Omental fat pad (tissue), 4 donors: ENCODE measurements around the gene SOX18. TPM values are rescaled to one million over a fixed set of nuclear protein-coding genes. Genes with fewer than 3 reads are reported as not detected.

ENCODE experiments used
- ATAC-seq: fragments of 150-250 bp; one replicate; pipeline ENCODE4 v1.9.1; 2016; ENCODE audit warnings: mild to moderate bottlenecking, moderate library complexity; ENCODE audit not compliant: low FRiP score
- DNase-seq: peaks from one replicate; pipeline ENCODE4 v3.0.0-alpha.2; 2019; ENCODE audit warnings: low spot score
- total RNA-seq, 4 donors: library from RNA; depleted of rRNA; stranded (reverse); fragments of >200 nt; gene quantifications; one replicate each; pipeline ENCODE4 v1.1.0, GENCODE V29; 2016
- TF ChIP-seq, protein P1 (sequence below), 3 donors: fragments of 450-650 bp; IDR thresholded peaks; one replicate each; pipeline ENCODE4 v1.5.1; 2016 to 2017; ENCODE audit warnings: antibody characterized with exemption in 3 of 3, mild to moderate bottlenecking in 3 of 3, moderate library complexity in 2 of 3

Gene SOX18
- total RNA-seq, 4 donors from 2014 or later = 2.9 to 16.7 (median 7.7) TPM

- DNase-seq (no peak), ATAC-seq (no peak)
- TF ChIP-seq, protein P1, sequence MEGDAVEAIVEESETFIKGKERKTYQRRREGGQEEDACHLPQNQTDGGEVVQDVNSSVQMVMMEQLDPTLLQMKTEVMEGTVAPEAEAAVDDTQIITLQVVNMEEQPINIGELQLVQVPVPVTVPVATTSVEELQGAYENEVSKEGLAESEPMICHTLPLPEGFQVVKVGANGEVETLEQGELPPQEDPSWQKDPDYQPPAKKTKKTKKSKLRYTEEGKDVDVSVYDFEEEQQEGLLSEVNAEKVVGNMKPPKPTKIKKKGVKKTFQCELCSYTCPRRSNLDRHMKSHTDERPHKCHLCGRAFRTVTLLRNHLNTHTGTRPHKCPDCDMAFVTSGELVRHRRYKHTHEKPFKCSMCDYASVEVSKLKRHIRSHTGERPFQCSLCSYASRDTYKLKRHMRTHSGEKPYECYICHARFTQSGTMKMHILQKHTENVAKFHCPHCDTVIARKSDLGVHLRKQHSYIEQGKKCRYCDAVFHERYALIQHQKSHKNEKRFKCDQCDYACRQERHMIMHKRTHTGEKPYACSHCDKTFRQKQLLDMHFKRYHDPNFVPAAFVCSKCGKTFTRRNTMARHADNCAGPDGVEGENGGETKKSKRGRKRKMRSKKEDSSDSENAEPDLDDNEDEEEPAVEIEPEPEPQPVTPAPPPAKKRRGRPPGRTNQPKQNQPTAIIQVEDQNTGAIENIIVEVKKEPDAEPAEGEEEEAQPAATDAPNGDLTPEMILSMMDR (IDR thresholded peaks at IDR 0.05) = no peak
These were observed 34.6 kb upstream of the SOX18 start, which contains the start of gene LKAAEAR1 for GRCh38 chr20:64083804-64084684. LKAAEAR1 (minus strand) TSS chr20:64084398; CDS start chr20:64084219, 179 bp downstream.

DNA sequence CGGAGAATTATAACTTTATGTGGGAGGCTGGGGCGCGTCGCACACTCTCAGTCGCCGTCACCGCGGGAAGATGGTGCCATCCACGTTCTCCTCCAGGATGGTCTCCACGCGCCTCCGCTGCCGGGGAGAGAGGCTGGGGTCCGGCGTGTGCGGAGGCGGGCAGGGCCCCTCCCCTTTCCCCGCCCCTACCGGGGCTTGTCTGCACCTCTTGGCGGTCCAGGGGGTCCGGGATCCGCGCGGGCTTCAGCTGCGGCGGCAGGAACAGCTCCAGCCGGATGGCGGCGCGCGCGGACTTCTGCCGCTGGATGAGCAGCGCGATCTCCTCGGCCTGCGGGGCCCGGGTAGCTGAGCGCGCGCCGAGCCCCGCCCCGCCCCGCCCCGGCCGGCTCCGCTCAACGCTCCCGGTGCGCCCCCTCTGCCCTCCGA is 34.0 kb upstream of the SOX18 start:
- TF ChIP-seq, protein P1 (IDR thresholded peaks at IDR 0.05) = no peak
- peak; percentile 48 for DNase-seq
- ATAC-seq = peak; percentile 52

DNA sequence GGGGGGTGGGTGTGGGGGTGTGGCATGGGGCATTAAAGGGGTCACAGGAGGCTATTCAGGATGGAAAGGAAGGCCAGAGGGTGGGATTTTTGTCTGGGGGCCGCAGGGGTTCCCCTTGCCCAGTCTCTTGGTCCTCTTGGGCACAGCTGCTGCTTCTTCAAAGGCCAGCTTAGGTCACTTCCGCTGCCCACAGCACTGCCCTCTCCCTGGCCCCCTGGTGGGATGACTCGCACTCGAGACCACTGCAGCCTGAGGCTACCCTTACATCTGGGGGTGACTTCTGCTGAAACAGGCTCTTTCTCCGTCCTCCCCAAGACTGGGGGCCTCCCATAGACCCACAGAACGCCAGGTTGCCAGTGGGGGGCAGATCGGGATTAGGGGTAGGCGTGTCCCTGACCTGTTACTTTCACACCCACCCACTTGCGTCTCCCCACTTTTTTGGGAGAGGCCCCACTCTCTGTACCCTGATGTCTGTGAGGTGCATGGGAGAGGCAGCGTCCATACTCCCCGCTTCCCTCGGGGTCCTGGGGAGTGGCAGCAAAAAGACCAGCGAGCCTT is 33.5 kb upstream of the SOX18 start:
- ATAC-seq (no peak), DNase-seq (no peak)
- TF ChIP-seq, protein P1 (IDR thresholded peaks at IDR 0.05) = no peak

GRCh38 chr20:64082126-64082731 is 32.8 kb upstream of the SOX18 start:
- TF ChIP-seq, protein P1 (IDR thresholded peaks at IDR 0.05) = no peak
- no peak for ATAC-seq
- no peak for DNase-seq

GRCh38 chr20:64081624-64081964 is 32.2 kb upstream of the SOX18 start:
- DNase-seq (no peak), ATAC-seq (no peak)
- TF ChIP-seq, protein P1 (IDR thresholded peaks at IDR 0.05) = no peak

DNA sequence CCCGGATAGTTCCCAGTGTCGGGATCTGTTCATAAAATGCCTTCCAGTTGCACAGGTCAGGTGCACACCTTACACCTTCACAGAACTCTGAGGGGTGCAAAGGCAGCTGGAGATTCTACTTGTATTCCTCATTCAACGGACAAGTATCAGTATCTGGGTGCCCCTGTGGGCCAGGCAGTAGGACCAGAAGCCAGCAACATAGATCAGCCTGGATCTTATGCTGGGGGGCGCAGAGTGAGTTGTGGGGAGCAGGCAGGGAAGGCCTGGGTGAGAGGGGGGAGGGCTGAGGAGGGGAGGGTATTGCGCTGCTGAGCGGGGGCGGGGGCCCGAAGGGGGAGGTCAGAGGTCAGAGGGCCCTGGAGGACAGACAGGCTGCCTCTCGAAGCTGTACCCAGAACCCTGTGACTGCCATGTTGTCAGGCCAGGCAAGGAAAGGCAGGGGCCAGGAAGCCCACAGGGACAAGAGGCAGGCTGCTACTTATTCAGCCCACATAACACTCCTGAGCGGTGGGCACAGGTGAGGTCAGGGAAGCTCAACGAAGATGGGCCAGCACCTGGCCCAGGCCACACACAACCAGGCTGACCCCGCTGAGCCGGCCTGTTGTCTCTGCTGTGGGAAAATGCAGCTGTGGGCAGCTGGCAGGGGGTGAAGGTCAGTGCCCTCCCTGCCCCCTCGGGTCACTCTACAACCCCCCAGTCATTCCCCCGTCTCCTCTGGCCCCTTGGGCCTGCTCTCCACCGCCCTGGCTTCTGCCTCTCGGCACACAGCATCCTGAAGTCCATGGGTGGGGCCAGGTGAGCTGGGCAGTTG is 31.6 kb upstream of the SOX18 start:
- ATAC-seq = no peak
- no peak for DNase-seq
- TF ChIP-seq, protein P1 (IDR thresholded peaks at IDR 0.05) = no peak
